HG02870 (cell line): ENCODE results near the gene RNU1-1.
"Not testable (repeated sequence)": the region's sequence is repeated elsewhere in the genome, so short reads cannot be mapped to it uniquely, and the experiment has no call there.

Source experiments
- ATAC-seq: cut with Tn5 transposase; IDR thresholded peaks from one replicate; pipeline ENCODE4 v1.9.1; 2021; ENCODE audit warnings: mild to moderate bottlenecking, moderate library complexity; ENCODE audit not compliant: unreplicated experiment

The RNU1-1 gene

GRCh38 chr1:16498047-16498446, 16.0 kb downstream of the RNU1-1 start:
- ATAC-seq = not testable (repeated sequence)

DNA sequence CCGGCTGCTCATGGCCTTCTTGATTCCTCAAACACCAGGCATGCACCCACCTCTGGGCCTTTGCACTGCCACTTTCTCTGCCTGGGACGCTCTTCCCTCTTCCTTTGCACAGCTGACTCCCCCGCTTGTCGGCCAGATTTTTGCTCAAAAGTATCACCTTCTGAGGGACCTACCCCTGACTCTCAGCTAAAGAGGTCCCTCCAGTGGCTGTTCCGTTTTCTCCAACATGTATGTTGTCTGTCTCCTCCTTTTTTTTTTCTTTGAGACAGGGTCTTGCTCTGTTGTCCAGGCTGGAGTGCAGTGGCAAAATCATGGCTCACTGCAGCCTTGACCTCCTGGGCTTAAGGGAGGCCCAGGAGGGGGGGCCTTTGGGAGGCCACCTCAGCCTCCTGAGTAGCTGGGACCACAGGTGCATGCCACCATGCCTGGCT, 16.6 kb downstream of the RNU1-1 start:
- ATAC-seq = not testable (repeated sequence)

DNA sequence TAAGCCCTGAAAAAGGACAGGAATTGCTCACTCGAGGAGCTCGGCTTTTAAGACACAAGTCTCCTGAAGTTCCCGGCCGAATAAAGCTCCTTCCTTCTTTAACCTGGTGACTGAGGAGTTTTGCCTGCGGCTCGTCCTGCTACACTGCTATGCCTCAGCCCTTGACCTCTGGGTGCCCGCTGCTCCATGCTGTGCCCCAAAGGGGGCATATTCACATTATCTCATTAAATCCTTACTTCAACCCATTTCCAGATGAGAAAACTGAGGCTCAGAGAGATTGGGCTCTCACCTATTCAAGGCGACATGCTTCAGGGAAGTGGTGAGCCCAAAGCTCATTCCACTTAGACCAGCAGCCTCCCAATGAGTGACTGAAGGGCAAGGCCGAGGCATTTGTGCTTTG, 20.4 kb downstream of the RNU1-1 start:
- ATAC-seq = not testable (repeated sequence)

GRCh38 chr1:16492937-16493336, 21.1 kb downstream of the RNU1-1 start:
- not testable (repeated sequence) for ATAC-seq

- ATAC-seq = no peak
Observed at GRCh38 chr1:16491056-16491675, 22.9 kb downstream of the RNU1-1 start.

DNA sequence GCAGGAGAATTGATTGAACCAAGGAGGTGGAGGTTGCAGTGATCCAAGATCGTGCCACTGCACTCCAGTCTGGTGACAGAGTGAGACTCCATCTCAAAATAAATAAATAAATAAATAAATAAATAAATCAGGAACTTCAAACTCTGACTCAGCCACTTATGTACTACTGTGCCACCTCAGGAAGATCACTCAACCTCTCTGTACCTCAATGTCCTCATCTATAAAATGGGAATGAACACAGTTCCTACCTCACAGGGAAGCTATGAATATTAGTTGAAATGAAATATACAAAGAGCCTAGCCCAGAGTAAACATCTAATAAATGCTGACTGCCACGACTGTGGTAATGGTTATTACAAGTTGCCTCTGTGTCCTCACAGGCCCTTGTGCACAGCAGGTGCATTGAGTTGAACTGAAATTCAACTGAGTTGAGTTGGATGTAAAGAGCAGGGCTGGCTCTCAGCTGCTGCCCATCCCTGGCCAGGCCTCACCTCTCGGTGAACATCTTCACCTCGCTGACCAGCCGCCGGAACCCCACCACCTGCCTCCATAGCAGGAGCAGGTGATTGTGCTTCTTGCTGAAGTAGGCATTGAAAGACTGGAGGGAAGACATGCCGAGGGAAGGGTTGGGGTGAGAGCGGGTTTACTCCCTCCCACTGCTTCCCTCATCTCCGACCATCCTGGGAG, 24.7 kb downstream of the RNU1-1 start:
- not testable (repeated sequence) for ATAC-seq

DNA sequence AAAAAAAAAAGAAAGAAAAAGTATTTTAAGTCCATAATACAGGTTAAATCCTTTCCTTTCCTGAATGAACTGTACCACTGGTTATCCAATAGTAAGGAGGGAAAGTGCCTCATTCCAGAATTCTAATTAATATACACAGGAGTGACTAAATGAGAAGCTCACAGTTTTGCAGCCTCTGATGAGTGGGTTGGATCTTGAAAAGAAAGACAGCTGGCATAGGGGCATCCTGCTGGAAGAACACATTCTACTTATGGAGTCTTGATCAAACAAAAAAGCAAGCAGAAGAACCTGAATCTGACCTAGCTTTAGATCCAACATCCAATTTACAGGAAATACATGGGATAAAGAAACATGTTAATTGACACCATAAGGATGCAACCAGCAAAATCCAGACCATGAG, 27.1 kb downstream of the RNU1-1 start:
- ATAC-seq = not testable (repeated sequence)

DNA sequence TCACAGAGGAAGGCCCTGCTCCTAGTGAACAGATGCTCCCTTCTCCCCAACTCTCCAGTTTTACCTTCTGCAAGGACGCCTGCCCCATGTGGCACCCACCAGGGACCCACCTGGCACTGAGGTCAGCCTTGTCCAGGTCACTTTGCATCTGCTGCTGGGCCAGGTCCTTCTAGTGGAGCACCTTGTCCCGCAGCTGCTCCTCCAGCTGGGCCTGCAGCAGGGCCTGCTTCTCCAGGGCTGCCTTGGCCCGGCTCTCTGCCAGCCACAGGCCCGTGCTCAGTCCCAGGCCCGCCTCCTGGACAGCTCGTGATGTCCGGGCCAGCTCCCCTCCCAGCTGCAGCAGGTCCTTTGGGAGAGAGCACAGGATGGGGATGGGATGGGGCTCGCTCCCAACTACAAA, 27.8 kb downstream of the RNU1-1 start:
- not testable (repeated sequence) for ATAC-seq

DNA sequence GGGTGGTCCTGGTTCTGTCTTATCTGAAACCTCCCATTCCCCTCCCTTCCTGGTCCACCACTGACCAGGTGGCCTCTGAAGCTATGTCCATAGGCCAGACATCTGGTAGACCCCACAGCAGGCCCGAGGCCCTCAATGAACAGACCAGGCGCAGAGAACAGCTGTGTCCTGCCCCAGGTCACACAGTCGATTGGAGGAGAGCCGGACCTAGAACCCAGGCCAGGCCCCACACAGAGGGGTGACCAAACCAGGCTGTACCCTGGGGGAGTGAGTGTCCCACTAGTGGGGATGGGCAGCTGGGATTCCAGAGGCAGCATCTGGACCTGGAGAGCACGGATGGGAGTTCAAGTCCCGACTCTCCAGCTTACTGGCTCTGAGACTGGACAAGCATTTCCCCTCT, 29.2 kb downstream of the RNU1-1 start:
- ATAC-seq = no peak

- ATAC-seq = no peak
Observed at GRCh38 chr1:16484501-16484835, 29.6 kb downstream of the RNU1-1 start.

- not testable (repeated sequence) for ATAC-seq
Observed at GRCh38 chr1:16483639-16484500, 30.2 kb downstream of the RNU1-1 start.

DNA sequence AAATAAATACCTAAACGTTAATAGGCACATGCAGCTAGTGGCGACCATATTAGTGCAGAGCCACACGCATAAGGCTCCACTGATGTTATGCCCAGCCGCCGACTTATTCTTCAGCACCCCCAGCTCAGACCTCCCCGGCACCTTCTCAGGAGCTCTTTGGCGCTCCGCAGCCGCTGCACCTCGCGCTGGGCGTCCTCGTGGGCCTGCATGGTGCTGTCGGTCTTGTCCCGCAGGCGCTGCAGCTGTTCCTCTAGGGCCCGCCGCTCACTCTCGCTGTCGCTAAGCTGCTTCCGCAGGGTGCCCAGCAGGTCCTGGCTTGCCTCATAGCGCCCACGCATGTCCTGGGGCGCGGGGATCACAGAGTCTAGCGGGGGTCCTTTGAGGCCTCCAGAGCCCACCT, 30.9 kb downstream of the RNU1-1 start:
- not testable (repeated sequence) for ATAC-seq

- ATAC-seq = no peak
Observed at GRCh38 chr1:16478091-16478490, 36.0 kb downstream of the RNU1-1 start.

DNA sequence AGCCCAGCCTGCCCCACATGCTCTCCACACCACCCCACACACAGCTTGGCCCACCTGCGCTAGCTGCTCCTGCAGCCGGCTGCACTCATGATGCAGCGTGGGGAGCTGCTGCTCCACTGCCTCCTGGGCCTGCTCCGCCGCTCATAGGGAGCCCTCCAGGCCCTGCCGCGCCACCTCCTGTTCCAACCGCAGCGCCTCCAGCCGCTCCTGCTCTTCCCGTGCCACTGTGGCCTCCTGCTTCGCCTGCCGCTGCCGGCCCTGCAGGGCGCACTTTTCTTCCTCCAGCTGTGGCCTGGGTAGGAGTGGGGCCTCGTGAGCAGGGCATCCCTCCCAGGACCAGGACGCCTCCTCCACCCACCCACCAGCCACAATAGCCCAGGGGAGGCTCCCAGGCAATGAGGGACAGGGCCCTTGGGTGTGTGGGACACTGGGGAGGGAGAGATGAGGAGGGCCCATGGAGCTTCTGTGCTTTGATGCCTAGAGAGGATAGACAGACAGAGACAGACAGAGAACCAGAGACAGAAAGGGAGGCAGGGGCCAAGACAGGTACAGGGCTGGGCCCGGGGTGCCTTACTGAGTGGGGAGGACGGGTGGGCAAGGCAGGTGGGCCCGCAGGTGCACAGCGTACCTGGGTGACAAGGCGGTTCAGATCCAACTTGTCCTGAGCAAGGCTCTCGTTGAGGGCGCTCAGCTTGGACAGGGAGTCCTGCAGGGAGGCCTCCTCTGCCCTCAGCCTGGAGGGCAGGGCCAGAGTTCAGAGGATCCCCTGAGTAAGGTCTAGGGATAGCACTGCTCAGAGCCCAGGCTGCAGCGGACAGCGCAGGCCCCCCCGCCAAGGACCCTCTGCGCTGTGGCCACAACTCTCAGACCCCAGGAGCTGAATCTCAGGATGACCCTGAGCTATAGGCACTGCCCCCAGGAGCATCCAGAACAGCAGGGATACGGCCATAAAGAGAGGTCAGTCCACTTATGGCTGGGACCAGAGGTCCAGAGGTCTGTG, 38.0 kb downstream of the RNU1-1 start:
- ATAC-seq = not testable (repeated sequence)

DNA sequence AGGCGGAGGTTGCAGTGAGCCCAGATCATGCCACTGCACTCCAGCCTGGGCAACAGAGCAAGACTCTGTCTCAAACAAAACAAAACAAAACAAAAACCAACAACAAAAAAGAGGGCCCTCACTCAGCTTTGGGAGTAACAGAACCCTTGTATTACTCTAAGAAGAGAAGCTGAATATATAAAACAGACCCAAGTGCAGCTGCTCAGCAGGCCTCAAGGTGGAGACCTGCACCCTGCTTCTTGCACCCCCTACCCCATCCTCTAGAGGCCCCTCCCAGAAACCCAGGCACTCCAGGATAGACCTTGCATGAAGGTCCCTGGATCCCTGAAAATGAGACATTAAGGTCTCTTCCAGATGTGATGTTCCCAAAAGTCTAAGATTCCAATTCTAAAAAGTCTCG, 39.2 kb downstream of the RNU1-1 start:
- not testable (repeated sequence) for ATAC-seq

GRCh38 chr1:16474166-16474800, 39.8 kb downstream of the RNU1-1 start:
- no peak for ATAC-seq

DNA sequence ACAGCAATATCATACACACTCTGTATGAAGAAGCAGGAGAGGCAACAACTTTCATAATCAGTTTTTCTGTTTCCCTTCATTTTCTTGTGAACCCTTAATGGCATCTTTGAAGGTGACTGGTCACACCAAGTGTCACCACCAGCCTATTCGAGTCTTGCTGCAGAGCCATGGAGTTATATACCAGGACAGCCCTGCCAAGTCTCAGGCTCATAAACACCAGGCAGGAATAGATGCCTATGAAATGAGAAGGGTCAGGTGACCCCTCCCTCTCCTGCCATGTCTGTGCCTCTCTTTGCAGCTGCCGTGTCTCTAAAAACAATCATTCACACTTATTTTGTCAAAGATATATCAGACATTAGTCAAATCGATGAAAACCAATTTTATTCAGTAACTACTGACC, 45.5 kb downstream of the RNU1-1 start:
- ATAC-seq = no peak

DNA sequence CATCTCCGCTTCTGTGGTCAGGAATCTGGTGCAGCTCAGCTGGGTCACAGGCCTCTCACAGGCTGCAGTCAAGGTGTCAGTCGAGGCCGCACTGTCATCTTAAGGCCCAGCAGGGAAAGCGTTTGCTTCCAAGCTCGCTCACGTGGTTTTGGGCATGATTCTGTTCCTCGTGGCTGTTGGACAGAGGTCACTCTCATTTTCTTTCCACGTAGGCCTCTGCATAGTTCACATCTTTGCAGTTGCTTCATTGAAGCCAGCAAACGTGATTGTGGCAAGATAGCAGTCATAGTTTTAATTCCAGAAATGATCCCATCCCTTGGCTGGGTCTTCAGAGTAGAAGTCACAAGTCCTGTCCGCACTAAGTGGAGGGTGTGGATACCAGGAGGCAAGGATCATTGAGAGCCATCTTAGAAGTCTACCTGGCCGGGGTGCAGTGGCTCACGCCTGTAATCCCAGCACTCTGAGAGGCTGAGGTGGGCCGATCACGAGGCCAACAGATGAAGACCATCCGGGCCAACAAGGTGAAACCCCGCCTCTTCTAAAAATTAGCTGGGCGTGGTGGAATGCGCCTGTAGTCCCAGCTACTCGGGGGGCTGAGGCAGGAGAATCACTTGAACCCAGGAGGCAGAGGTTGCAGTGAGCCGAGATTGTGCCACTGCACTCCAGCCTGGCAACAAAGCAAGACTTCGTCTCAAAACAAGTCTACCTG, 49.0 kb downstream of the RNU1-1 start:
- no peak for ATAC-seq
